Measurements from ENCODE around the gene ALDH3B2.

ALDH3B2 gene

DNA sequence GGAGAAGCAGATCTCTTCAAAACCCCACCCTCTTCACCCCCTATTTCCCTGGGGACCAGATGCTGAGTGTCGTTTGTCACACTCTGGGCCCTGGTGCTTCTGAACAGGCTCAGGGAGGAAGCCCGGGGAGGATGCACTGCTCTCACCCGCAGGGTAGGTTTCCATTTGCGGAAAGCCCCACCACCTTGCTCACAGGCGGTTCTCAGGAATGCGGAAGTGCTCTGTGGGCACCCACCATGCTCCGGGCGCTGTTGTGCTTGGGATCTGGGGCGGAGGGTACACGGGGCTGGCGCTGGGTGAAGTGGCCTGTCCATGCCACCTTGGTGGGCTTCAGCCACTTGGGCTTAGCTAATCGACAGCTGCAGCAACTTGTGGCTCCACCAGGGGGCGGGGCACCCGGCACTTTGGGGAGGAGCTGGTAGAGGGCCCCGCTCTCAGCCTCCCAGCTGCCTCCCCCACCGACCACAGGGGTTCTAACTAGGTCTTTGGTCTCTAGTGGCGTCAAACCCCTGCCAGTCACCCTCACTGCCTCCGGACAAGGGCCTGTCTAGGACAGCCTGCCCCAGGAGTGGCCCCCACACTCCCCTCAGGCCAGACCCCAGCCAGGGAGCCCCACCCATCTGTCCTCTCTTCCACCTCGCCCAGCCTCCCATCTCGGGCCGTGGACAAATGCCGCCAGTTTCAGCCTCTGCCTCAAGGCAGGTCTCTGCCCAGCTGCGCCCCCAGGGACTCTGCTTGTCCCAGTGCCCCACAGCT, 60.3 kb downstream of the ALDH3B2 start:
- peak; percentile 44 to 68 (median 67) for DNase-seq (ENCODE audit: low read depth in 3 of 3)

DNA sequence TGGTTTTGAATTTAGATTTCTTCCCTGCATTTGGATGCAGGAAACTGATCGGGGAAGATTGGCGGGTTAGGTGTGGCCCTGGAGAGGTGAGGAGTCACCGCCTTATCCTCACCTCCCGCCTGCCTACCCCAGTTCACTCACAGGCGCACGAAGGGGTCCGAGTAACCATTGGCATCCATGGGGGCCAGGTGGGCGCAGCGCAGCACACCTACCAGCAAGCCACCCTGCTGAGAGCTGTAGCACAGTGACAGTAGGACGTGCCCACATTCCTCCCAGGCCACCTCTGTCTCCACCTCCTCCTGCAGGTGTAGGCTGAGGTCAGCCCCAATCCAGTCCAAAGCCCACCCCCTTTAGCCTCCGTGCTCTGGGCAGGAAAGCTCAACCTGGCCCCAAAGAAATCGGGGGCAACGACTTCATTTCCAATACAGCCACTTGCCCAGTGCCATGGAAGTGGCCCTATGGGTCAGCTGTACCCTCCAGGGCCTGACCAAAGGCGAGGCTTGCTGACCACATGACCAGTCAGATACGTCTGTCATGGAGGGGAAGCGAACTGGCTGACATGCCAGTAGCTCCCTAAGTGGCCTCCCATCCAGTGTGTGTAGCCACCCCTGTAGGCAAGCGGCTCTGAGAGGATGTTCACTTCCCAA, 61.0 kb downstream of the ALDH3B2 start:
- no peak for DNase-seq (ENCODE audit: low read depth in 3 of 3)

DNA sequence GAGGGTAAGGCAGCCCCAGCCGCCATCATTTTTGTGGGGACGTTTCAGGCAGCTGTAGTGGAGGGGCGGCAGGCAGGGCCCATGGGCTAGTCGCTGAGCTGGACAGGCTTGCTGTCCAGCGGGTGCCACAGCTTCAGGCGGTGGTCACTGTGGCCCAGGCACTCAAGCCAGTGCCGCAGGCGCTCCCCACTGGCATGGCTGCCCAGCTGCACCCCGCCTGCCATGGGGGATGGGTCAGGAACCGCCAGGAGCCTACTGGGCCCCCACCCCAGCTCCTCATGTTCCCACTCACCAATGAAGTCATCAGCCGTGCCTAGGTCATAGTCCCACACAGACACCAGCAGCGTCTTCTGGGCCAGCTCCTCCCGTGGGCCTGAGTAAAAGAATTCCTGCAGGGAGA, 61.7 kb downstream of the ALDH3B2 start:
- DNase-seq (ENCODE audit: low read depth in 3 of 3) = no peak
